IMR-90 (cell line): Measurements from ENCODE around the gene IP6K1.

ENCODE experiments used
- NFE2L2 ChIP-seq: fragments of 150-350 bp; IDR thresholded peaks from 2 replicates; pipeline ENCODE4 v1.6.1; 2016; ENCODE audit warnings: low read depth, mild to moderate bottlenecking, low read length
- TF ChIP-seq, protein P1 (sequence below): conservative IDR thresholded peaks from 2 replicates; pipeline ENCODE4 v1.5.1; 2012; ENCODE audit warnings: mild to moderate bottlenecking, low read depth, low read length, improper control_type of control experiment

DNA sequence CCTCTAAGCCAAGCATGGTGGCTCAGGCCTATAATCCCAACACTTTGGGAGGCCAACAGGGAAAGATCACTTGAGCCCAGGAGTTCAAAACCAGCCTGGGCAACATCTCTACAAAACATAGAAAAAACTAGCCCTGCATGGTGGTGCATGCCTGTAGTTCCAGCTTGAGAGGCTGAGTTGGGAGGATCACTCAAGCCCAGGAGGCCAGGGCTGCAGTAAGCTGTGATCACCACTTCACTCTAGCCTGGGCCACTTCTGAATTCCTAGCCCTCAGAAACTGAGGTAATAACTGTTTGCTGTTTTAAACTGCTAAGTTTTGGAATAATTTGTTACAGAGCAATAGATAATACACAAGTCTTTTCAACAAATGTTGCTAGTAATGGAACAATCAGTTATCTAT lies 16.4 kb downstream of the IP6K1 start:
- TF ChIP-seq, protein P1, sequence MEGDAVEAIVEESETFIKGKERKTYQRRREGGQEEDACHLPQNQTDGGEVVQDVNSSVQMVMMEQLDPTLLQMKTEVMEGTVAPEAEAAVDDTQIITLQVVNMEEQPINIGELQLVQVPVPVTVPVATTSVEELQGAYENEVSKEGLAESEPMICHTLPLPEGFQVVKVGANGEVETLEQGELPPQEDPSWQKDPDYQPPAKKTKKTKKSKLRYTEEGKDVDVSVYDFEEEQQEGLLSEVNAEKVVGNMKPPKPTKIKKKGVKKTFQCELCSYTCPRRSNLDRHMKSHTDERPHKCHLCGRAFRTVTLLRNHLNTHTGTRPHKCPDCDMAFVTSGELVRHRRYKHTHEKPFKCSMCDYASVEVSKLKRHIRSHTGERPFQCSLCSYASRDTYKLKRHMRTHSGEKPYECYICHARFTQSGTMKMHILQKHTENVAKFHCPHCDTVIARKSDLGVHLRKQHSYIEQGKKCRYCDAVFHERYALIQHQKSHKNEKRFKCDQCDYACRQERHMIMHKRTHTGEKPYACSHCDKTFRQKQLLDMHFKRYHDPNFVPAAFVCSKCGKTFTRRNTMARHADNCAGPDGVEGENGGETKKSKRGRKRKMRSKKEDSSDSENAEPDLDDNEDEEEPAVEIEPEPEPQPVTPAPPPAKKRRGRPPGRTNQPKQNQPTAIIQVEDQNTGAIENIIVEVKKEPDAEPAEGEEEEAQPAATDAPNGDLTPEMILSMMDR, result no peak
- TF ChIP-seq NFE2L2, result no peak
